ENCODE measurements around the gene CASS4.

DNA sequence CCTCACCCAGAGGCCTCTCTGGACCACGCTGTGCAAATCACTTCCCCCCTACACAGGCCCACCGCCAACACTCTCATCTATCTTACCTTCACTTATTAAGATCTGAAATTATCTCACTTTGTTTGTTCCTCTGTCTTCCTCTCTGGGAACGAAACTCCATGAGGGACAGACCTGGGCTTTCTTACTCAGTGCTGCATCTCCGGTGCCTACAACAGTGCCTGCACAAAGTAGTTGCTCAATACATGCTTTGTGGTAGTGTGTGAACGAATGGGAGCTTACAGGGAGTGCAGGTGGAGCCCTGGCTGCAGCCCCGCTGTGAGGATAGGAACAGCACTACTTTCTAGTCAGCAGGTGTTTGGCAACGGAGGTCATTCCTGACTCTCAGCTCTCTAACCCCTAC is 5.3 kb downstream of the CASS4 start:
- TF ChIP-seq, protein P1, sequence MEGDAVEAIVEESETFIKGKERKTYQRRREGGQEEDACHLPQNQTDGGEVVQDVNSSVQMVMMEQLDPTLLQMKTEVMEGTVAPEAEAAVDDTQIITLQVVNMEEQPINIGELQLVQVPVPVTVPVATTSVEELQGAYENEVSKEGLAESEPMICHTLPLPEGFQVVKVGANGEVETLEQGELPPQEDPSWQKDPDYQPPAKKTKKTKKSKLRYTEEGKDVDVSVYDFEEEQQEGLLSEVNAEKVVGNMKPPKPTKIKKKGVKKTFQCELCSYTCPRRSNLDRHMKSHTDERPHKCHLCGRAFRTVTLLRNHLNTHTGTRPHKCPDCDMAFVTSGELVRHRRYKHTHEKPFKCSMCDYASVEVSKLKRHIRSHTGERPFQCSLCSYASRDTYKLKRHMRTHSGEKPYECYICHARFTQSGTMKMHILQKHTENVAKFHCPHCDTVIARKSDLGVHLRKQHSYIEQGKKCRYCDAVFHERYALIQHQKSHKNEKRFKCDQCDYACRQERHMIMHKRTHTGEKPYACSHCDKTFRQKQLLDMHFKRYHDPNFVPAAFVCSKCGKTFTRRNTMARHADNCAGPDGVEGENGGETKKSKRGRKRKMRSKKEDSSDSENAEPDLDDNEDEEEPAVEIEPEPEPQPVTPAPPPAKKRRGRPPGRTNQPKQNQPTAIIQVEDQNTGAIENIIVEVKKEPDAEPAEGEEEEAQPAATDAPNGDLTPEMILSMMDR (IDR thresholded peaks at IDR 0.05; ENCODE audit: extremely low read depth in 1 of 2, insufficient read depth in 1 of 2, low read depth in 1 of 2, low read length in 2 of 2) = no peak
- no peak for TF ChIP-seq POLR2A (IDR thresholded peaks at IDR 0.05; ENCODE audit: low read depth, low read length)
- no peak for TF ChIP-seq EZH2 (IDR thresholded peaks at IDR 0.05; ENCODE audit: borderline replicate concordance, low read depth, low read length, severe bottlenecking)
- TF ChIP-seq GATA2 (IDR thresholded peaks at IDR 0.05; ENCODE audit: insufficient read depth, insufficient read length, low read depth, low read length) = no peak
- TF ChIP-seq, protein P2, sequence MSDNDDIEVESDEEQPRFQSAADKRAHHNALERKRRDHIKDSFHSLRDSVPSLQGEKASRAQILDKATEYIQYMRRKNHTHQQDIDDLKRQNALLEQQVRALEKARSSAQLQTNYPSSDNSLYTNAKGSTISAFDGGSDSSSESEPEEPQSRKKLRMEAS (IDR thresholded peaks at IDR 0.05; ENCODE audit: insufficient read depth, insufficient read length) = no peak
- no peak for TF ChIP-seq FOS (IDR thresholded peaks at IDR 0.05; ENCODE audit: borderline replicate concordance, insufficient read depth, low read length)
- TF ChIP-seq MYC (IDR thresholded peaks at IDR 0.05; ENCODE audit: low read depth, low read length) = no peak
